Measurements from ENCODE around the gene MELTF. TPM values are rescaled to one million over a fixed set of nuclear protein-coding genes. Genes with fewer than 3 reads are reported as not detected.

Gene MELTF
- total RNA-seq, 2 experiments from 2014 or later: 3.4 to 3.5 TPM

GRCh38 chr3:197000211-197000610 lies 29.4 kb downstream of the MELTF start:
- no peak for TF ChIP-seq CTCF (IDR thresholded peaks at IDR 0.05)
- ATAC-seq (no peak), DNase-seq (no peak)
- Mint-ChIP-seq H3K36me3 (ENCODE audit: low read depth) (no peaks in the 10 kb centered on the region), H3K27ac (no peak overlapping the region), H3K9me3 (no peaks in the 10 kb centered on the region), H3K4me1 (ENCODE audit: low read depth) (peaks cover 8% of the 10 kb centered on the region), H3K4me3 (no peak overlapping the region), H3K27me3 (no peaks in the 10 kb centered on the region)
- ChIA-PET POLR2A (no interaction called here), CTCF (interaction anchor here (1.8 kb wide), 1 partner anchor 29 kb away, joined by 12 read pairs; the partner anchor contains the start of gene MELTF)
- intact Hi-C loops (cut with micrococcal nuclease): no loop called here

GRCh38 chr3:196998966-196999760 lies 30.5 kb downstream of the MELTF start:
- no peak overlapping the region for H3K27ac Mint-ChIP-seq
- H3K27me3 Mint-ChIP-seq: no peaks in the 10 kb centered on the region
- ChIA-PET CTCF (interaction anchor here (1.2 to 1.8 kb wide), 3 partner anchors 15 to 31 kb away, joined by 4 to 12 read pairs (median 4); partner anchors contain the start of gene MELTF), POLR2A (interaction anchor here (0.6 to 1.5 kb wide), 3 partner anchors 22 to 928 kb away, joined by 3 read pairs; no protein-coding TSS in a partner anchor)
- peaks cover 6% of the 10 kb centered on the region for H3K4me1 Mint-ChIP-seq (ENCODE audit: low read depth)
- H3K9me3 Mint-ChIP-seq: no peaks in the 10 kb centered on the region
- no peak for ATAC-seq
- intact Hi-C loops (cut with micrococcal nuclease): no loop called here
- DNase-seq: no peak
- no peaks in the 10 kb centered on the region for H3K36me3 Mint-ChIP-seq (ENCODE audit: low read depth)
- no peak overlapping the region for H3K4me3 Mint-ChIP-seq
- TF ChIP-seq CTCF (IDR thresholded peaks at IDR 0.05): no peak

- Mint-ChIP-seq H3K36me3 (ENCODE audit: low read depth) (no peaks in the 10 kb centered on the region), H3K27me3 (no peaks in the 10 kb centered on the region), H3K4me1 (ENCODE audit: low read depth) (peaks cover 2% of the 10 kb centered on the region), H3K4me3 (no peak overlapping the region), H3K27ac (no peak overlapping the region), H3K9me3 (no peaks in the 10 kb centered on the region)
- POLR2A ChIA-PET: no interaction called here
- TF ChIP-seq CTCF (IDR thresholded peaks at IDR 0.05): no peak
- DNase-seq (no peak), ATAC-seq (no peak)
- intact Hi-C loops (cut with micrococcal nuclease): no loop called here
- CTCF ChIA-PET: interaction anchor here (1.4 to 1.8 kb wide), 2 partner anchors 13 to 32 kb away, joined by 4 to 7 read pairs; partner anchors contain the start of gene MELTF
Observed at GRCh38 chr3:196997311-196997710, 32.3 kb downstream of the MELTF start.

- POLR2A ChIA-PET: no interaction called here
- H3K27me3 Mint-ChIP-seq: no peaks in the 10 kb centered on the region
- CTCF ChIA-PET: interaction anchor here (1.8 kb wide), 1 partner anchor 33 kb away, joined by 7 read pairs; the partner anchor contains the start of gene MELTF
- no peak overlapping the region for H3K4me3 Mint-ChIP-seq
- H3K27ac Mint-ChIP-seq: no peak overlapping the region
- ATAC-seq (no peak), DNase-seq (no peak)
- no peaks in the 10 kb centered on the region for H3K9me3 Mint-ChIP-seq
- peaks cover under 1% of the 10 kb centered on the region for H3K4me1 Mint-ChIP-seq (ENCODE audit: low read depth)
- no peaks in the 10 kb centered on the region for H3K36me3 Mint-ChIP-seq (ENCODE audit: low read depth)
- intact Hi-C loops (cut with micrococcal nuclease): no loop called here
- TF ChIP-seq CTCF (IDR thresholded peaks at IDR 0.05): no peak
Observed at GRCh38 chr3:196996454-196997265, 33.0 kb downstream of the MELTF start.
